HG02884 (cell line): ENCODE data around the gene TSSK6.

Source experiments
- ATAC-seq: cut with Tn5 transposase; IDR thresholded peaks from one replicate; pipeline ENCODE4 v1.9.1; 2021; ENCODE audit warnings: mild to moderate bottlenecking, moderate library complexity; ENCODE audit not compliant: unreplicated experiment

The TSSK6 gene

GRCh38 chr19:19514881-19515641 lies at the start of gene TSSK6:
TSS of gene TSSK6 (minus strand) at chr19:19515548. CDS start at chr19:19515427, 121 bp downstream.
- ATAC-seq, result no peak

- ATAC-seq, result no peak
Observed at GRCh38 chr19:19563348-19563848, 48.0 kb upstream of the TSSK6 start.

GRCh38 chr19:19562665-19563347 lies 47.5 kb upstream of the TSSK6 start:
- ATAC-seq, result no peak

GRCh38 chr19:19561946-19562664 lies 46.8 kb upstream of the TSSK6 start:
- no peak for ATAC-seq

- no peak for ATAC-seq
Observed at GRCh38 chr19:19559931-19560330, 44.6 kb upstream of the TSSK6 start.

GRCh38 chr19:19558636-19559035 lies 43.3 kb upstream of the TSSK6 start:
- no peak for ATAC-seq

GRCh38 chr19:19558055-19558454 lies 42.7 kb upstream of the TSSK6 start:
- ATAC-seq, result no peak

GRCh38 chr19:19554074-19555023 lies 39.0 kb upstream of the TSSK6 start:
- no peak for ATAC-seq

GRCh38 chr19:19553670-19554069 lies 38.3 kb upstream of the TSSK6 start:
- no peak for ATAC-seq

- no peak for ATAC-seq
Observed at GRCh38 chr19:19552798-19553197, 37.5 kb upstream of the TSSK6 start.

GRCh38 chr19:19551853-19552192 lies 36.5 kb upstream of the TSSK6 start:
- no peak for ATAC-seq

GRCh38 chr19:19550972-19551852 lies 35.9 kb upstream of the TSSK6 start:
- no peak for ATAC-seq

GRCh38 chr19:19550485-19550929 lies 35.2 kb upstream of the TSSK6 start:
- ATAC-seq, result no peak

- ATAC-seq, result no peak
Observed at GRCh38 chr19:19549804-19550464, 34.6 kb upstream of the TSSK6 start.

- no peak for ATAC-seq
Observed at GRCh38 chr19:19548915-19549759, 33.8 kb upstream of the TSSK6 start.

- no peak for ATAC-seq
Observed at GRCh38 chr19:19547674-19548336, 32.5 kb upstream of the TSSK6 start.

- ATAC-seq, result no peak
Observed at GRCh38 chr19:19546751-19547162, 31.4 kb upstream of the TSSK6 start.
